D721Med (cell line): ENCODE measurements around the gene CRNN.

Experiments
- DNase-seq: peaks from one replicate; pipeline ENCODE4 v3.0.0; 2011; ENCODE audit warnings: low spot score; ENCODE audit not compliant: insufficient read length
- FAIRE-seq: peaks from 2 replicates; lab custom pipeline; 2011; peaks lifted over from hg19 to GRCh38; lab: Jason Lieb, UNC
- CTCF ChIP-seq: IDR thresholded peaks from 2 replicates; pipeline ENCODE4 v1.5.1; 2012; ENCODE audit warnings: mild to moderate bottlenecking, control low read depth; ENCODE audit not compliant: insufficient read depth; ENCODE audit errors: missing control alignments

CRNN gene

GRCh38 chr1:152410028-152410427, 4.0 kb downstream of the CRNN start:
- TF ChIP-seq CTCF, result no peak
- no peak for FAIRE-seq
- no peak for DNase-seq

GRCh38 chr1:152408664-152409063, 5.4 kb downstream of the CRNN start:
- no peak for FAIRE-seq

GRCh38 chr1:152398812-152399698, 15.0 kb downstream of the CRNN start:
- DNase-seq (no peak), FAIRE-seq (no peak)
- peak; percentile 38 for TF ChIP-seq CTCF

More at GRCh38 chr1:152408664-152409063, 5.4 kb downstream of the CRNN start:
- no peak for DNase-seq
- TF ChIP-seq CTCF, result no peak

GRCh38 chr1:152397474-152397873, 16.6 kb downstream of the CRNN start:
- no peak for FAIRE-seq
- TF ChIP-seq CTCF, result peak; percentile 21
- no peak for DNase-seq

GRCh38 chr1:152394151-152394550, 19.9 kb downstream of the CRNN start:
- no peak for DNase-seq
- TF ChIP-seq CTCF, result no peak
- FAIRE-seq, result no peak

GRCh38 chr1:152392909-152393308, 21.2 kb downstream of the CRNN start:
- no peak for TF ChIP-seq CTCF
- no peak for DNase-seq
- FAIRE-seq, result no peak

GRCh38 chr1:152388889-152389288, 25.2 kb downstream of the CRNN start:
- no peak for TF ChIP-seq CTCF
- no peak for FAIRE-seq

More at GRCh38 chr1:152388889-152389288, 25.2 kb downstream of the CRNN start:
- no peak for DNase-seq
